HCT116 (cell line): ENCODE measurements around the gene SRPX. TPM values are rescaled to one million over a fixed set of nuclear protein-coding genes. Genes with fewer than 3 reads are reported as not detected.

Experiments used
- ATAC-seq: fragments of 200-7000 bp; cut with Tn5 transposase; 2 replicates; pipeline ENCODE4 v1.9.1; 2020; ENCODE audit warnings: mild to moderate bottlenecking, moderate library complexity
- BruUV-seq: library from RNA; stranded (reverse); fragments of 400-500 nt; replicated peaks from 2 replicates; lab custom pipeline; 2021; lab: Mats Ljungman, UMichigan
- CTCF ChIA-PET: fragments of 300-600 bp; sonication (Branson Sonifier 250); formaldehyde crosslinking; loops from one replicate; lab custom pipeline; 2021; ENCODE audit warnings: antibody characterized with exemption; lab: Charles Lee
- POLR2A ChIA-PET: fragments of 300-600, 350-600 bp; sonication (Branson Sonifier 250); formaldehyde crosslinking; loops from one replicate; lab custom pipeline; 2021; ENCODE audit warnings: antibody characterized with exemption; lab: Charles Lee
- RAD21 ChIA-PET, 2 experiments: fragments of 300-600 bp; sonication (Branson Sonifier 250); formaldehyde crosslinking; loops; one replicate each; lab custom pipeline; 2023; ENCODE audit warnings: low total read pairs in 2 of 2; ENCODE audit not compliant: uncharacterized antibody in 2 of 2, unreplicated experiment in 2 of 2, low non-redundant PET in 1 of 2; lab: Charles Lee
- DNase-seq: peaks from one replicate; pipeline ENCODE4 v3.0.0-alpha.2; 2010; ENCODE audit warnings: low read depth, low spot score
- H2AFZ ChIP-seq: fragments of 200-600 bp; shearing (Covaris generic), sonication (generic); 2 replicates; pipeline ENCODE4 v1.6.1; 2017; ENCODE audit warnings: low read depth, mixed run types, mixed read lengths, antibody characterized with exemption, low read length; ENCODE audit not compliant: poor library complexity, severe bottlenecking
- H3K27ac ChIP-seq: 2 replicates; pipeline ENCODE4 v1.5.1; 2012; ENCODE audit warnings: low read depth, low read length
- H3K27me3 ChIP-seq: fragments of 200-600 bp; sonication (generic); 2 replicates; pipeline ENCODE4 v1.6.1; 2016; ENCODE audit warnings: mixed run types, low read length, mixed read lengths; ENCODE audit not compliant: insufficient read depth
- H3K36me3 ChIP-seq, 2 experiments: fragments of 200-500 bp in 1 of 2; fragments of 200-600 bp in 1 of 2; sonication (Bioruptor generic) in 1 of 2; sonication (generic) in 1 of 2; 2 replicates each; pipeline versions ENCODE4 v1.5.1 to v1.6.1; 2014 to 2016; ENCODE audit warnings: low read length in 2 of 2, inconsistent platforms in 1 of 2, mixed read lengths in 1 of 2, mixed run types in 1 of 2; ENCODE audit not compliant: insufficient read depth in 2 of 2, control insufficient read depth in 1 of 2
- H3K4me1 ChIP-seq, 2 experiments: fragments of 200-600 bp in 1 of 2; sonication (generic) in 1 of 2; 2 replicates each; pipeline versions ENCODE4 v1.5.1 to v1.6.1; 2012 to 2017; ENCODE audit warnings: low read length in 2 of 2, inconsistent platforms in 1 of 2, mild to moderate bottlenecking in 1 of 2, mixed read lengths in 1 of 2, mixed run types in 1 of 2, moderate library complexity in 1 of 2; ENCODE audit not compliant: insufficient read depth in 2 of 2, control insufficient read depth in 1 of 2
- H3K4me2 ChIP-seq: fragments of 200-600 bp; sonication (generic); 2 replicates; pipeline ENCODE4 v1.6.1; 2017; ENCODE audit warnings: mixed run types, low read length, mixed read lengths
- H3K4me3 ChIP-seq, 2 experiments: fragments of 200-600 bp in 1 of 2; sonication (generic) in 1 of 2; replicated peaks in 1 of 2; 2 replicates each; pipeline ENCODE4 v1.5.1; 2011 to 2016; ENCODE audit warnings: low read length in 2 of 2, control low read depth in 1 of 2, low read depth in 1 of 2, mild to moderate bottlenecking in 1 of 2, mixed read lengths in 1 of 2, mixed run types in 1 of 2
- H3K79me2 ChIP-seq: fragments of 200-600 bp; sonication (generic); 2 replicates; pipeline ENCODE4 v1.6.1; 2017; ENCODE audit warnings: mild to moderate bottlenecking, mixed run types, low read length, moderate library complexity, mixed read lengths; ENCODE audit not compliant: insufficient read depth
- H3K9ac ChIP-seq: fragments of 200-600 bp; sonication (generic); 2 replicates; pipeline ENCODE4 v1.6.1; 2016; ENCODE audit warnings: low read length, mixed read lengths
- H3K9me2 ChIP-seq: fragments of 200-600 bp; sonication (generic), shearing (Covaris generic); 2 replicates; pipeline ENCODE4 v1.6.1; 2017; ENCODE audit warnings: mixed run types, mild to moderate bottlenecking, moderate library complexity; ENCODE audit not compliant: insufficient read depth
- H3K9me3 ChIP-seq, 2 experiments: fragments of 200-500 bp in 1 of 2; fragments of 200-600 bp in 1 of 2; sonication (Bioruptor generic) in 1 of 2; sonication (generic) in 1 of 2; 2 replicates each; pipeline ENCODE4 v1.6.1; 2014 to 2017; ENCODE audit warnings: low read length in 2 of 2, mixed read lengths in 2 of 2, inconsistent platforms in 1 of 2, low read depth in 1 of 2, mild to moderate bottlenecking in 1 of 2, mixed run types in 1 of 2, moderate library complexity in 1 of 2; ENCODE audit not compliant: control insufficient read depth in 1 of 2, insufficient read depth in 1 of 2
- H4K20me1 ChIP-seq: fragments of 200-600 bp; sonication (generic), shearing (Covaris generic); 2 replicates; pipeline ENCODE4 v1.6.1; 2017; ENCODE audit warnings: mixed run types, mild to moderate bottlenecking, moderate library complexity; ENCODE audit not compliant: insufficient read depth
- CBX3 ChIP-seq: IDR thresholded peaks from 2 replicates; pipeline ENCODE4 v1.6.1; 2012; ENCODE audit warnings: low read depth
- JUND ChIP-seq: IDR thresholded peaks from 2 replicates; pipeline ENCODE4 v1.6.1; 2012
- POLR2A ChIP-seq: IDR thresholded peaks from 2 replicates; pipeline ENCODE4 v1.7.0; 2011; ENCODE audit warnings: borderline replicate concordance; ENCODE audit not compliant: insufficient read depth, insufficient read length; ENCODE audit errors: extremely low read depth
- SRF ChIP-seq: IDR thresholded peaks from 2 replicates; pipeline ENCODE4 v1.6.1; 2012; ENCODE audit warnings: low read depth
- TCF7L2 ChIP-seq: IDR thresholded peaks from 2 replicates; pipeline ENCODE4 v1.7.0; 2011; ENCODE audit warnings: borderline replicate concordance, inconsistent platforms; ENCODE audit not compliant: insufficient read depth, insufficient read length; ENCODE audit errors: extremely low read depth
- YY1 ChIP-seq: IDR thresholded peaks from 2 replicates; pipeline ENCODE4 v1.6.1; 2011; ENCODE audit warnings: low read length, low read depth, moderate library complexity, mild to moderate bottlenecking; ENCODE audit not compliant: insufficient replicate concordance; ENCODE audit errors: extremely low read depth
- ZFX ChIP-seq: fragments of 450-650 bp; IDR thresholded peaks from 2 replicates; pipeline ENCODE4 v1.6.1; 2017
- intact Hi-C: fragments of 100-400 bp; cut with micrococcal nuclease; formaldehyde crosslinking; loops from 2 replicates; pipeline ENCODE4 v1.10.0; 2022
- total RNA-seq: library from RNA; stranded (reverse); gene quantifications from one replicate; pipeline ENCODE4 v1.2.1, GENCODE V29; 2021; ENCODE audit not compliant: unreplicated experiment
- TF ChIP-seq, protein P1 (sequence below): IDR thresholded peaks from 2 replicates; pipeline ENCODE4 v1.6.1; 2012

The SRPX gene
- total RNA-seq, 1 experiment from 2014 or later: 18.2 TPM

DNA sequence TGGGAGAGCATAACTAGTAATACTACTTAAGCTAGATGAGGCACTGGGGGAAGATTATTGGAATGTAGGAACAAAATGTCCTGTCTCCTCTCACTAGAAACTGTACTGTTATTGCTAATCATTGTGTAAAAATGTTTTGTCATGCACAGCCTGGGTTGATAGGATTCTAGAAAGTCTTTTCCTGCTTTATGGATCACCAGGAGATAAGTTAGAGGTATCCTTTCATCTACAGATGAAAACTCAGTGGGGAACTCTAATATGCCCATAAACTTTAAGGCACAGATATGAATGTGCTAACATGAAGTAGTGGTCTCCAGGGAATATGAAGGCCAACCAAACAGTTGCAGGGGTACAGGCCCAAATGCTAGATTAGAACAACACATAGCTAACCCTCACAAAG, 57.5 kb downstream of the SRPX start:
- CTCF ChIA-PET: no interaction called here
- no peak overlapping the region for H3K4me3 ChIP-seq
- H3K9me2 ChIP-seq: no peaks in the 10 kb centered on the region

DNA sequence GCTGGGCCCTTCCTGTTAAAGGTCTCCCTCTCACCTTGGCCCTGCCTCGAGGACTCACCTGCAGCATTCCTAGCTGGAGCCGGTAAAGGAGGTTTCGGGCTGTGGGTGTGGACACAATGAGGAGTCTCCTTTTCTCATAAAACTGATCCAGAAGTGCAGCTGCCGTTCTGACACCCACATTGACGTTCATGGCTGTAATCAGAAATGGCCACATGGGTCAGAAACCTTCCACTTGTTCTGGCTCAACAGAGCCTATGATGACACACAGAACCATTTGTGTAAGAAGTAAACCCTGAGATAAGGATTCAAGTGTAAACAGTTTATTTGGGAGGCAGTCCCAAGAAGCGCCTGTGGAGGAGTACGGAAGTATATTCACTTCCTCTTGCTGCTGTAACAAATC, 63.8 kb downstream of the SRPX start:
- RAD21 ChIA-PET: no interaction called here

More for the DNA sequence above, 57.5 kb downstream of the SRPX start:
- POLR2A ChIA-PET: no interaction called here
- H3K4me1 ChIP-seq: no peaks in the 10 kb centered on the region
- RAD21 ChIA-PET: no interaction called here
- H3K79me2 ChIP-seq: no peaks in the 10 kb centered on the region
- no TSS peak for BruUV-seq
- no peak overlapping the region for H3K4me2 ChIP-seq
- no peaks in the 10 kb centered on the region for H4K20me1 ChIP-seq
- H3K27me3 ChIP-seq: no peaks in the 10 kb centered on the region
- no peak overlapping the region for H3K27ac ChIP-seq
- H3K9me3 ChIP-seq: no peaks in the 10 kb centered on the region
- intact Hi-C loops: no loop called here
- no peak overlapping the region for H3K9ac ChIP-seq
- ATAC-seq (no peak), DNase-seq (no peak)
- H3K36me3 ChIP-seq: no peaks in the 10 kb centered on the region
- no peak overlapping the region for H2AFZ ChIP-seq
- TF ChIP-seq CBX3: no peak
- TF ChIP-seq, all 23 proteins: peak for 0

More for the DNA sequence above, 63.8 kb downstream of the SRPX start:
- Histone ChIP-seq H3K4me3 (no peak overlapping the region), H3K9me2 (no peaks in the 10 kb centered on the region), H3K27me3 (no peaks in the 10 kb centered on the region), H3K9me3 (no peaks in the 10 kb centered on the region), H3K27ac (no peak overlapping the region), H3K36me3 (no peaks in the 10 kb centered on the region), H3K9ac (no peak overlapping the region), H3K79me2 (no peaks in the 10 kb centered on the region), H3K4me1 (no peaks in the 10 kb centered on the region), H4K20me1 (no peaks in the 10 kb centered on the region), H3K4me2 (no peak overlapping the region), H2AFZ (no peak overlapping the region)
- CTCF ChIA-PET: no interaction called here
- no peak for DNase-seq
- intact Hi-C loops: no loop called here
- TF ChIP-seq TCF7L2 (no peak), JUND (no peak), POLR2A (no peak), YY1 (no peak), ZFX (no peak), CBX3 (no peak), SRF (no peak)
- TF ChIP-seq, protein P1, sequence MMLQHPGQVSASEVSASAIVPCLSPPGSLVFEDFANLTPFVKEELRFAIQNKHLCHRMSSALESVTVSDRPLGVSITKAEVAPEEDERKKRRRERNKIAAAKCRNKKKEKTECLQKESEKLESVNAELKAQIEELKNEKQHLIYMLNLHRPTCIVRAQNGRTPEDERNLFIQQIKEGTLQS: no peak
- no TSS peak for BruUV-seq
- no peak for ATAC-seq
- POLR2A ChIA-PET: no interaction called here
